K562 (cell line): ENCODE results near the gene CCT8L2. TPM values are rescaled to one million over a fixed set of nuclear protein-coding genes. Genes with fewer than 3 reads are reported as not detected.
"Not testable (repeated sequence)": the region's sequence is repeated elsewhere in the genome, so short reads cannot be mapped to it uniquely, and the experiment has no call there.

Experiments
- ATAC-seq: fragments of 200-7000 bp; cut with Tn5 transposase; 3 replicates; pipeline ENCODE4 v1.9.1; 2020; ENCODE audit warnings: moderate library complexity
- Bru-seq: library from RNA; stranded (reverse); fragments of 400-500 nt; gene quantifications from one replicate; lab custom pipeline; 2021; lab: Mats Ljungman, UMichigan
- BruChase-seq, 2 experiments: library from RNA; stranded (reverse); fragments of 400-500 nt; gene quantifications; one replicate each; lab custom pipeline; 2021; lab: Mats Ljungman, UMichigan
- BruUV-seq: library from RNA; stranded (reverse); fragments of 400-500 nt; replicated peaks from 2 replicates; lab custom pipeline; 2021; lab: Mats Ljungman, UMichigan
- CTCF ChIA-PET: fragments of 300-600 bp; formaldehyde crosslinking; extraction: SDS; loops from one replicate; lab custom pipeline; 2021; ENCODE audit warnings: low intra/inter-chr PET ratio; lab: Yijun Ruan, JAX
- POLR2A ChIA-PET: fragments of 300-600, 350-650 bp; sonication (Branson Sonifier 250); formaldehyde crosslinking; extraction: SDS; loops from one replicate; lab custom pipeline; 2021; ENCODE audit warnings: antibody characterized with exemption, inconsistent platforms; lab: Yijun Ruan, JAX
- DNase-seq, 4 experiments: peaks; one replicate each; pipeline versions ENCODE4 v3.0.0 to v3.0.0-alpha.2; 2011 to 2018; ENCODE audit warnings: low spot score in 3 of 4, mixed read lengths in 3 of 4; ENCODE audit errors: extremely low read depth in 1 of 4
- FAIRE-seq: peaks from 2 replicates; lab custom pipeline; 2011; peaks lifted over from hg19 to GRCh38; lab: Jason Lieb, UNC
- H2AFZ ChIP-seq: 2 replicates; pipeline ENCODE4 v1.6.0; 2011; ENCODE audit warnings: low read depth, low read length, control low read depth, inconsistent platforms
- H3K27ac ChIP-seq: fragments of 200-600 bp; 3 replicates; pipeline ENCODE4 v1.8.0; 2011; ENCODE audit warnings: low read depth, mild to moderate bottlenecking, control low read depth, inconsistent platforms, low read length, moderate library complexity, mixed read lengths; ENCODE audit errors: extremely low read depth
- H3K27me3 ChIP-seq, 2 experiments: fragments of 300-600 bp in 1 of 2; 2 replicates in 1 of 2; 3 replicates in 1 of 2; pipeline versions ENCODE4 v1.6.0 to v1.8.0; 2011; ENCODE audit warnings: inconsistent platforms in 2 of 2, low read length in 2 of 2, mild to moderate bottlenecking in 1 of 2, mixed read lengths in 1 of 2, moderate library complexity in 1 of 2; ENCODE audit not compliant: control insufficient read depth in 2 of 2, insufficient read depth in 2 of 2
- H3K36me3 ChIP-seq: fragments of 300-600 bp; 3 replicates; pipeline ENCODE4 v1.8.0; 2011; ENCODE audit warnings: mild to moderate bottlenecking, low read length, inconsistent platforms; ENCODE audit not compliant: control insufficient read depth, insufficient read depth
- H3K4me1 ChIP-seq, 2 experiments: fragments of 200-600 bp in 1 of 2; replicated peaks in 1 of 2; 2 replicates in 1 of 2; 3 replicates in 1 of 2; pipeline versions ENCODE4 v1.5.1 to v1.8.0; 2011; ENCODE audit warnings: inconsistent platforms in 2 of 2, low read length in 2 of 2, mild to moderate bottlenecking in 1 of 2, mixed read lengths in 1 of 2, moderate library complexity in 1 of 2; ENCODE audit not compliant: control insufficient read depth in 2 of 2, insufficient read depth in 2 of 2
- H3K4me2 ChIP-seq: 2 replicates; pipeline ENCODE4 v1.6.1; 2011; ENCODE audit warnings: low read length, control low read depth, inconsistent platforms, mixed read lengths; ENCODE audit not compliant: insufficient read depth
- H3K4me3 ChIP-seq: fragments of 200-600 bp; sonication (generic), shearing (Covaris generic); 2 replicates; pipeline ENCODE4 v1.5.1; 2016; ENCODE audit warnings: control low read depth, inconsistent platforms
- H3K79me2 ChIP-seq: fragments of 200-600 bp; 3 replicates; pipeline ENCODE4 v1.8.0; 2011; ENCODE audit warnings: low read length, inconsistent platforms; ENCODE audit not compliant: control insufficient read depth, insufficient read depth
- H3K9ac ChIP-seq, 2 experiments: 2 replicates each; pipeline versions ENCODE4 v1.6.0 to v1.6.1; 2011; ENCODE audit warnings: low read depth in 2 of 2, low read length in 2 of 2, control low read depth in 1 of 2, inconsistent platforms in 1 of 2, mild to moderate bottlenecking in 1 of 2, mixed read lengths in 1 of 2; ENCODE audit not compliant: insufficient read depth in 1 of 2
- H3K9me1 ChIP-seq: one replicate; pipeline ENCODE4 v1.6.0; 2011; ENCODE audit warnings: inconsistent platforms, mild to moderate bottlenecking, low read length, moderate library complexity; ENCODE audit not compliant: control insufficient read depth, insufficient read depth
- H3K9me3 ChIP-seq: replicated peaks from 2 replicates; pipeline ENCODE4 v1.5.1; 2011; ENCODE audit warnings: low read depth, low read length, inconsistent platforms; ENCODE audit not compliant: control insufficient read depth, insufficient read depth
- H4K20me1 ChIP-seq: replicated peaks from 2 replicates; pipeline ENCODE4 v1.6.1; 2011; ENCODE audit warnings: low read length, inconsistent platforms, mixed read lengths; ENCODE audit not compliant: control insufficient read depth, insufficient read depth
- BCOR ChIP-seq: fragments of 450-650 bp; IDR thresholded peaks from 2 replicates; pipeline ENCODE4 v1.6.1; 2016
- NCOA6 ChIP-seq: fragments of 450-650 bp; IDR thresholded peaks from 2 replicates; pipeline ENCODE4 v1.6.1; 2017; ENCODE audit warnings: mild to moderate bottlenecking
- RBM25 ChIP-seq: fragments of 200-400 bp; formaldehyde crosslinking; IDR thresholded peaks from 2 replicates; pipeline ENCODE4 v1.6.1; 2018; ENCODE audit warnings: low read length, low read depth, moderate library complexity; ENCODE audit not compliant: severe bottlenecking
- SMARCA5 ChIP-seq: fragments of 450-650 bp; IDR thresholded peaks from 2 replicates; pipeline ENCODE4 v1.6.1; 2016
- ZNF146 ChIP-seq: IDR thresholded peaks from one replicate; pipeline ENCODE4 v1.6.1; 2018; ENCODE audit warnings: missing compliant biosample characterization; ENCODE audit not compliant: unreplicated experiment
- WGBS: fragments of 100-300 bp; shearing (Covaris generic); methylation state at CpG from one replicate; pipeline ENCODE4 v1.1.6; 2016; ENCODE audit warnings: low coverage, mixed read lengths; ENCODE audit not compliant: insufficient coverage; ENCODE audit errors: missing lambda C conversion rate; 5-methylcytosine and 5-hydroxymethylcytosine counted together
- in situ Hi-C: fragments of 300-500 bp; cut with MboI; formaldehyde crosslinking; loops from 4 replicates; pipeline ENCODE4 v1.15.0; 2018; ENCODE audit warnings: inconsistent platforms, mixed read lengths
- intact Hi-C: fragments of 100-400 bp; cut with micrococcal nuclease; formaldehyde crosslinking; loops from 2 replicates; pipeline ENCODE4 v1.14.2; 2022
- long read RNA-seq, 3 experiments: library from polyadenylated mRNA in 2 of 3; library from RNA in 1 of 3; unstranded in 2 of 3; stranded (forward) in 1 of 3; transcript quantifications; one replicate each; pipeline ENCODE4 v2.0.0, GENCODE V29; 2019 to 2022
- polyA minus RNA-seq, 3 experiments: library from RNA; depleted of rRNA, polyadenylated mRNA; stranded (reverse); fragments of >200 nt; gene quantifications; 2 replicates each; pipeline ENCODE4 v1.2.3, GENCODE V29; 2011
- polyA plus RNA-seq, 8 experiments: library from polyadenylated mRNA; depleted of rRNA in 4 of 8; stranded (reverse) in 5 of 8; unstranded in 3 of 8; fragments of >200 nt; fragmentation: Nextera tagmentation in 2 of 8; fragmentation: Illumina TruSeq in 1 of 8; extraction: Ambion mirVana in 2 of 8; extraction: Trizol in 1 of 8; gene quantifications; 2 replicates each; pipeline versions ENCODE4 v1.2.1 to v1.2.3, GENCODE V29; 2011 to 2014; ENCODE audit warnings: inconsistent platforms in 1 of 8, missing spikeins in 1 of 8
- total RNA-seq, 7 experiments: library from RNA; depleted of rRNA in 6 of 7; stranded (reverse); fragments of >200 nt in 6 of 7; fragmentation: Illumina TruSeq in 2 of 7; extraction: Trizol in 2 of 7; gene quantifications; 2 replicates each; pipeline versions ENCODE4 v1.2.1 to v1.2.3, GENCODE V29; 2011 to 2021; ENCODE audit warnings: low replicate concordance in 1 of 7

CCT8L2 gene
- not detected in 2 replicates for total RNA-seq (2011; cell fraction: chromatin; rRNA removed; ENCODE audit: low replicate concordance)
- not detected in 2 replicates for total RNA-seq (2011; cell fraction: nucleolus; rRNA removed)
- not detected in 2 replicates for total RNA-seq (2011; cell fraction: nucleoplasm; rRNA removed)
- total RNA-seq (2014; rRNA removed): not detected in 2 replicates
- not detected in 2 replicates for total RNA-seq (2014; rRNA removed; fragmentation: Illumina TruSeq; extraction: Trizol)
- total RNA-seq (2015; rRNA removed; fragmentation: Illumina TruSeq; extraction: Trizol): not detected in 2 replicates
- total RNA-seq (2021): not detected in 2 replicates
- not detected in 2 replicates for polyA plus RNA-seq (2011; rRNA removed)
- polyA plus RNA-seq (2011; cell fraction: cytosol; rRNA removed): not detected in 2 replicates
- polyA plus RNA-seq (2011; cell fraction: nucleus; rRNA removed): not detected in 2 replicates
- 0.04 and 0.06 TPM in 2 replicates for polyA plus RNA-seq (2012)
- not detected in 2 replicates for polyA plus RNA-seq (2014; fragmentation: Illumina TruSeq; extraction: Trizol)
- not detected for polyA plus RNA-seq (2014; fragmentation: Nextera tagmentation; extraction: Ambion mirVana)
- 0.13 TPM in 1 of 2 replicates, not detected in the other for polyA plus RNA-seq (2014; rRNA removed)
- not detected in 2 replicates for polyA minus RNA-seq (2011; rRNA and poly(A)+ RNA removed)
- polyA minus RNA-seq (2011; cell fraction: cytosol; rRNA and poly(A)+ RNA removed): not detected in 2 replicates
- polyA minus RNA-seq (2011; cell fraction: nucleus; rRNA and poly(A)+ RNA removed): not detected in 2 replicates
- percentile 24 among the genes with signal in this experiment for Bru-seq, nascent RNA
- BruChase-seq, experiment 1, labeled RNA remaining after a 2-hour chase: percentile 26 among the genes with signal in this experiment
- BruChase-seq, experiment 2, labeled RNA remaining after a 6-hour chase: not detected
- long read RNA-seq, experiment 1: 0 reads
- long read RNA-seq, experiment 2: 0 reads
- long read RNA-seq, experiment 3: 0 reads

- WGBS: 32% methylated on average over 1 of the region's 1 CpG
- H3K36me3 ChIP-seq, H3K4me2 ChIP-seq, H3K79me2 ChIP-seq, H2AFZ ChIP-seq, H3K4me1 ChIP-seq, H3K4me3 ChIP-seq, H3K9me1 ChIP-seq, CTCF ChIA-PET, H3K9me3 ChIP-seq, intact Hi-C loops, ATAC-seq, in situ Hi-C loops, FAIRE-seq, H4K20me1 ChIP-seq, BruUV-seq, H3K27me3 ChIP-seq, H3K27ac ChIP-seq: not testable (repeated sequence)
- POLR2A ChIA-PET: interaction anchor here (1.2 kb wide), 1 partner anchor 12 kb away, joined by 4 read pairs; no protein-coding TSS in a partner anchor
- DNase-seq: peak in 1 of 4 experiments; percentile 9
- H3K9ac ChIP-seq: peak within 1 kb of the TSS in 1 of 2 experiments; percentile 59; a peak in 2 of 4 replicates
Measured at GRCh38 chr22:16592710-16593109, at the start of gene CCT8L2. TSS of gene CCT8L2 (minus strand) at chr22:16592810. CDS start at chr22:16592550, 260 bp downstream.

GRCh38 chr22:16635442-16635841 lies 42.8 kb upstream of the CCT8L2 start:
- H3K9me3 ChIP-seq, H3K4me2 ChIP-seq, H4K20me1 ChIP-seq, in situ Hi-C loops, DNase-seq, H3K27me3 ChIP-seq, H3K9ac ChIP-seq, intact Hi-C loops, H3K9me1 ChIP-seq, CTCF ChIA-PET, H3K4me1 ChIP-seq, H3K27ac ChIP-seq, BruUV-seq, FAIRE-seq, POLR2A ChIA-PET, ATAC-seq, H3K4me3 ChIP-seq, H2AFZ ChIP-seq: not testable (repeated sequence)
- peak; percentile 58 for TF ChIP-seq RBM25
- TF ChIP-seq ZNF146: peak; percentile 80
- 0 out of 2 replicates have a peak, but pooled peaks have one; percentile 7 for TF ChIP-seq NCOA6
- TF ChIP-seq SMARCA5: 0 out of 2 replicates have a peak, but pooled peaks have one; percentile 17
- 0 out of 2 replicates have a peak, but pooled peaks have one; percentile 26 for TF ChIP-seq BCOR
- WGBS: 76% methylated on average over 1 of the region's 1 CpG
- Histone ChIP-seq H3K36me3 (peaks cover 24% of the 10 kb centered on the region; the same call in 2 of the 3 replicates), H3K79me2 (peaks cover 22% of the 10 kb centered on the region)
